B cell (primary cell): Measurements from ENCODE around the gene ACTR6. TPM values are rescaled to one million over a fixed set of nuclear protein-coding genes. Genes with fewer than 3 reads are reported as not detected.

Source experiments
- ATAC-seq: fragments of 200-7000 bp; cut with Tn5 transposase; one replicate; pipeline ENCODE4 v1.10.0; 2021; ENCODE audit warnings: low read depth, mild to moderate bottlenecking, moderate number of reproducible peaks, moderate library complexity
- CTCF ChIA-PET: fragments of 350-600 bp; sonication (Branson Sonifier 250); formaldehyde crosslinking; loops from one replicate; lab custom pipeline; 2021; ENCODE audit warnings: antibody characterized with exemption, inconsistent platforms; lab: Charles Lee
- POLR2A ChIA-PET: fragments of 350-600 bp; sonication (Branson Sonifier 250); formaldehyde crosslinking; loops from one replicate; lab custom pipeline; 2021; ENCODE audit warnings: antibody characterized with exemption; lab: Charles Lee
- DNase-seq: peaks from one replicate; pipeline ENCODE4 v3.0.0; 2013
- H2AFZ ChIP-seq: 2 replicates; pipeline ENCODE4 v1.6.1; 2012; ENCODE audit warnings: mild to moderate bottlenecking, low read depth, low read length; ENCODE audit not compliant: insufficient read depth, poor library complexity, severe bottlenecking
- H3K27ac ChIP-seq, 2 donors: 1 replicate in 1 of 2; 2 replicates in 1 of 2; pipeline ENCODE4 v1.5.1; 2012 to 2013; ENCODE audit warnings: low read length in 2 of 2, mild to moderate bottlenecking in 2 of 2, moderate library complexity in 1 of 2
- H3K27me3 ChIP-seq, 4 experiments: fragments of 200-600 bp in 1 of 4; sonication (generic) in 1 of 4; replicated peaks in 1 of 4; 1 replicate in 2 of 4; 2 replicates in 2 of 4; pipeline versions ENCODE4 v1.6.1 to v1.7.0; 2013 to 2016; ENCODE audit warnings: low read length in 3 of 4, mild to moderate bottlenecking in 2 of 4, mixed read lengths in 1 of 4, moderate library complexity in 1 of 4; ENCODE audit not compliant: insufficient read depth in 4 of 4, control insufficient read depth in 3 of 4; ENCODE audit errors: control extremely low read depth in 1 of 4
- H3K36me3 ChIP-seq, 2 experiments: replicated peaks in 1 of 2; 1 replicate in 1 of 2; 2 replicates in 1 of 2; pipeline versions ENCODE4 v1.6.1 to v1.7.1; 2013; ENCODE audit warnings: low read length in 1 of 2; ENCODE audit not compliant: insufficient read depth in 2 of 2, control insufficient read depth in 1 of 2; ENCODE audit errors: control extremely low read depth in 1 of 2, extremely low read depth in 1 of 2
- H3K4me1 ChIP-seq, 2 donors: fragments of 200-600 bp in 1 of 2; sonication (generic) in 1 of 2; 1 replicate in 1 of 2; 2 replicates in 1 of 2; pipeline versions ENCODE4 v1.5.1 to v1.6.1; 2013 to 2017; ENCODE audit warnings: low read length in 2 of 2; ENCODE audit not compliant: control insufficient read depth in 2 of 2, insufficient read depth in 2 of 2
- H3K4me2 ChIP-seq: replicated peaks from 2 replicates; pipeline ENCODE3; 2012; ENCODE audit warnings: mild to moderate bottlenecking, low read depth, low read length; ENCODE audit not compliant: poor library complexity, severe bottlenecking
- H3K4me3 ChIP-seq, 5 experiments: fragments of 200-600 bp in 1 of 5; sonication (generic) in 1 of 5; 1 replicate in 3 of 5; 2 replicates in 2 of 5; pipeline versions ENCODE4 v1.5.1 to v1.7.0; 2011 to 2016; ENCODE audit warnings: low read length in 4 of 5, mild to moderate bottlenecking in 4 of 5, low read depth in 2 of 5, control low read depth in 1 of 5, moderate library complexity in 1 of 5; ENCODE audit not compliant: insufficient read depth in 1 of 5; ENCODE audit errors: control extremely low read depth in 1 of 5, extremely low read depth in 1 of 5
- H3K79me2 ChIP-seq: fragments of 200-600 bp; sonication (generic); one replicate; pipeline ENCODE4 v1.6.0; 2016; ENCODE audit warnings: low read length; ENCODE audit not compliant: control insufficient read depth, insufficient read depth
- H3K9ac ChIP-seq: fragments of 200-600 bp; sonication (generic); 2 replicates; pipeline ENCODE4 v1.6.1; 2017; ENCODE audit warnings: mild to moderate bottlenecking, low read length, moderate library complexity
- H3K9me3 ChIP-seq, 3 donors: one replicate each; pipeline versions ENCODE4 v1.6.1 to v1.7.1; 2013; ENCODE audit warnings: low read length in 2 of 3; ENCODE audit not compliant: control insufficient read depth in 2 of 3, insufficient read depth in 1 of 3; ENCODE audit errors: control extremely low read depth in 1 of 3
- H4K20me1 ChIP-seq: 2 replicates; pipeline ENCODE4 v1.6.0; 2012; ENCODE audit warnings: mild to moderate bottlenecking, low read length; ENCODE audit not compliant: insufficient read depth, control insufficient read depth, poor library complexity, severe bottlenecking
- H3K27ac Mint-ChIP-seq: one replicate; pipeline ENCODE4 v1.8.0; 2021; ENCODE audit warnings: mixed read lengths
- H3K27me3 Mint-ChIP-seq: one replicate; pipeline ENCODE4 v1.8.0; 2021; ENCODE audit warnings: mixed read lengths
- H3K4me1 Mint-ChIP-seq: one replicate; pipeline ENCODE4 v1.8.0; 2021; ENCODE audit warnings: mixed read lengths
- H3K4me3 Mint-ChIP-seq: one replicate; pipeline ENCODE4 v1.8.0; 2021; ENCODE audit warnings: mixed read lengths
- H3K9me3 Mint-ChIP-seq: one replicate; pipeline ENCODE4 v1.8.0; 2022; ENCODE audit warnings: mixed read lengths; ENCODE audit not compliant: insufficient read depth
- EZH2 ChIP-seq: IDR thresholded peaks from 2 replicates; pipeline ENCODE4 v1.6.1; 2012; ENCODE audit warnings: borderline replicate concordance, low read depth, mild to moderate bottlenecking, moderate library complexity, low read length; ENCODE audit not compliant: insufficient read depth, poor library complexity, severe bottlenecking
- WGBS: methylation state at CpG from one replicate; pipeline ENCODE4 v1.1.5; 2013; ENCODE audit warnings: missing lambda C conversion rate; ENCODE audit not compliant: insufficient coverage; 5-methylcytosine and 5-hydroxymethylcytosine counted together
- intact Hi-C: fragments of 100-400 bp; cut with micrococcal nuclease; formaldehyde crosslinking; loops from one replicate; pipeline ENCODE4 v1.10.0; 2022
- polyA plus RNA-seq: library from polyadenylated mRNA; depleted of rRNA; stranded (reverse); fragments of >200 nt; gene quantifications from 2 replicates; pipeline ENCODE4 v1.2.3, GENCODE V29; 2012
- total RNA-seq, 2 donors: library from RNA; stranded (reverse); fragments of 120-200 nt in 1 of 2; gene quantifications; 1 replicate in 1 of 2; 2 replicates in 1 of 2; pipeline versions ENCODE4 v1.2.3 to v1.2.4, GENCODE V29; 2013 to 2022
- TF ChIP-seq, protein P1 (sequence below): fragments of 200-600 bp; IDR thresholded peaks from one replicate; pipeline ENCODE4 v1.8.0; 2022; ENCODE audit warnings: antibody characterized with exemption, mild to moderate bottlenecking

ACTR6 gene
- total and polyA plus RNA-seq, 2 donors (not counting 1 experiment from before 2014, with no cell fraction given), result 10.1 to 30.8 TPM

DNA sequence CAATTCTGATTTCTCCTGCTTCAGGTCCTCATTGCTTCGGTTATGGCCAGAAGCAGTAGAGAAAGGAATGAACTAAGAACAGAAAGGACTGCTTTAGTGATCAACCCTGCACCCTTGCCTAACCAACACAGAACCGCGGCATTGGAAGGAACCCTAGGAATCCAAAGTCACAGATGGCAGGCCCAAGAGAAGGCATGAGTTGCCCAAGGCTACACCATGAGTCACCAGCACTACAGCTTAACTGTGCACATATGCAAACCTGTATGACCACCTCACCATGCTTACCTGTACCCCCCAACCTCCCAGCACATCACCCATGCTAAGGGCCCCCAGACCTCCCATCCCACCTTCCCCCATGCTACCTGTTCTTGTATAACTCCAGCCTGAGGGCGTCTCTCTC, 32.1 kb upstream of the ACTR6 start:
- DNase-seq (no peak), ATAC-seq (no peak)
- POLR2A ChIA-PET, result no interaction called here
- H3K27me3 Mint-ChIP-seq, result no peaks in the 10 kb centered on the region
- no peak overlapping the region for H3K4me3 ChIP-seq
- no peak overlapping the region for H3K27ac ChIP-seq
- H4K20me1 ChIP-seq, result no peaks in the 10 kb centered on the region
- no peak overlapping the region for H3K9ac ChIP-seq
- intact Hi-C loops, result no loop called here
- H3K27ac Mint-ChIP-seq, result no peak overlapping the region
- no peaks in the 10 kb centered on the region for H3K27me3 ChIP-seq
- no peaks in the 10 kb centered on the region for H3K9me3 ChIP-seq
- no peak for TF ChIP-seq EZH2
- TF ChIP-seq, protein P1, sequence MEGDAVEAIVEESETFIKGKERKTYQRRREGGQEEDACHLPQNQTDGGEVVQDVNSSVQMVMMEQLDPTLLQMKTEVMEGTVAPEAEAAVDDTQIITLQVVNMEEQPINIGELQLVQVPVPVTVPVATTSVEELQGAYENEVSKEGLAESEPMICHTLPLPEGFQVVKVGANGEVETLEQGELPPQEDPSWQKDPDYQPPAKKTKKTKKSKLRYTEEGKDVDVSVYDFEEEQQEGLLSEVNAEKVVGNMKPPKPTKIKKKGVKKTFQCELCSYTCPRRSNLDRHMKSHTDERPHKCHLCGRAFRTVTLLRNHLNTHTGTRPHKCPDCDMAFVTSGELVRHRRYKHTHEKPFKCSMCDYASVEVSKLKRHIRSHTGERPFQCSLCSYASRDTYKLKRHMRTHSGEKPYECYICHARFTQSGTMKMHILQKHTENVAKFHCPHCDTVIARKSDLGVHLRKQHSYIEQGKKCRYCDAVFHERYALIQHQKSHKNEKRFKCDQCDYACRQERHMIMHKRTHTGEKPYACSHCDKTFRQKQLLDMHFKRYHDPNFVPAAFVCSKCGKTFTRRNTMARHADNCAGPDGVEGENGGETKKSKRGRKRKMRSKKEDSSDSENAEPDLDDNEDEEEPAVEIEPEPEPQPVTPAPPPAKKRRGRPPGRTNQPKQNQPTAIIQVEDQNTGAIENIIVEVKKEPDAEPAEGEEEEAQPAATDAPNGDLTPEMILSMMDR, result no peak
- no peaks in the 10 kb centered on the region for H3K79me2 ChIP-seq
- H3K36me3 ChIP-seq, result peaks cover 0 to 7% of the 10 kb centered on the region in 2 experiments
- WGBS, result 92% methylated on average over 3 of the region's 4 CpGs
- no peak overlapping the region for H3K4me2 ChIP-seq
- no peaks in the 10 kb centered on the region for H3K9me3 Mint-ChIP-seq
- H3K4me1 Mint-ChIP-seq, result peaks cover 8% of the 10 kb centered on the region
- no peak overlapping the region for H3K4me3 Mint-ChIP-seq
- CTCF ChIA-PET, result no interaction called here
- H3K4me1 ChIP-seq, result peaks cover 6 to 9% of the 10 kb centered on the region in 2 donors
- H2AFZ ChIP-seq, result no peak overlapping the region

GRCh38 chr12:100169345-100169744, 31.3 kb upstream of the ACTR6 start:
- Mint-ChIP-seq H3K27ac (no peak overlapping the region), H3K4me1 (no peaks in the 10 kb centered on the region), H3K4me3 (no peak overlapping the region), H3K27me3 (no peaks in the 10 kb centered on the region), H3K9me3 (no peaks in the 10 kb centered on the region)
- ATAC-seq (no peak), DNase-seq (no peak)
- ChIA-PET CTCF (no interaction called here), POLR2A (no interaction called here)
- 100% methylated on average over 6 of the region's 9 CpGs for WGBS
- Histone ChIP-seq H3K4me1 (peaks cover 0 to under 1% of the 10 kb centered on the region in 2 donors), H3K4me2 (no peak overlapping the region), H4K20me1 (no peaks in the 10 kb centered on the region), H3K27ac (no peak overlapping the region), H3K36me3 (peaks cover 0 to 9% of the 10 kb centered on the region in 2 experiments), H3K9me3 (no peaks in the 10 kb centered on the region), H3K79me2 (no peaks in the 10 kb centered on the region), H3K4me3 (no peak overlapping the region), H3K27me3 (no peaks in the 10 kb centered on the region), H3K9ac (no peak overlapping the region), H2AFZ (no peak overlapping the region)
- TF ChIP-seq EZH2, result no peak
- TF ChIP-seq, protein P1, result no peak
- intact Hi-C loops, result no loop called here
